Mesendoderm (in vitro differentiated cells): Measurements from ENCODE around the gene COL9A3. TPM values are rescaled to one million over a fixed set of nuclear protein-coding genes. Genes with fewer than 3 reads are reported as not detected.

Experiments used
- small RNA-seq: library from polyadenylated mRNA; stranded (forward); fragments of <200 nt; extraction: miRNeasy Mini kit (QIAGEN cat#:217004); gene quantifications from one replicate; pipeline ENCODE3, GENCODE V24; 2013; ENCODE audit not compliant: insufficient read depth

Gene COL9A3

Small RNA genes within 50 kb of the gene (small RNA-seq; reads per million reads assigned to genes)
- gene DPH3P1 = not detected
